Cardiac fibroblast (primary cell): ENCODE results near the gene TMEM126B.

Source experiments
- DNase-seq, 2 donors: peaks; one replicate each; pipeline versions ENCODE4 v3.0.0 to v3.0.0-alpha.2; 2010; ENCODE audit warnings: low read depth in 2 of 2
- H3K4me3 ChIP-seq, 2 donors: replicated peaks in 1 of 2; 1 replicate in 1 of 2; 2 replicates in 1 of 2; pipeline ENCODE4 v1.5.1; 2011; ENCODE audit warnings: low read depth in 2 of 2, low read length in 2 of 2, mild to moderate bottlenecking in 2 of 2, moderate library complexity in 1 of 2
- CTCF ChIP-seq: IDR thresholded peaks from one replicate; pipeline ENCODE4 v1.5.1; 2011; ENCODE audit warnings: low read depth, mild to moderate bottlenecking, low read length, inconsistent platforms

Gene TMEM126B

GRCh38 chr11:85626496-85626895, 1.9 kb upstream of the TMEM126B start:
- TF ChIP-seq CTCF: no peak
- DNase-seq: no peak
- no peak overlapping the region for H3K4me3 ChIP-seq

- peak; percentile 33 to 54 for DNase-seq
- no peak for TF ChIP-seq CTCF
- peak within 1 kb of the TSS; percentile 66 to 85 for H3K4me3 ChIP-seq
Observed at GRCh38 chr11:85627332-85627997, 928 bp upstream of the TMEM126B start, which contains the start of gene DLG2. DLG2 (minus strand) TSS chr11:85627344.

- H3K4me3 ChIP-seq: peak overlapping the region; percentile 66 to 85
- peak in 1 of 2 donors; percentile 3 for DNase-seq
- no peak for TF ChIP-seq CTCF
Observed at GRCh38 chr11:85628771-85629341, 463 bp downstream of the TMEM126B start.

- no peak for DNase-seq
- no peak for TF ChIP-seq CTCF
- H3K4me3 ChIP-seq: no peak overlapping the region
Observed at GRCh38 chr11:85634747-85635146, 6.4 kb downstream of the TMEM126B start.

- TF ChIP-seq CTCF: no peak
- H3K4me3 ChIP-seq: no peak overlapping the region
- DNase-seq: peak in 1 of 2 donors; percentile 76
Observed at GRCh38 chr11:85643191-85643614, 14.8 kb downstream of the TMEM126B start.

GRCh38 chr11:85647078-85647477, 18.7 kb downstream of the TMEM126B start:
- no peak for TF ChIP-seq CTCF
- DNase-seq: no peak
- peak overlapping the region; percentile 72 to 76 for H3K4me3 ChIP-seq
